Colon (tissue), 2 donors: ENCODE results near the gene GRID2.

Experiments
- FAIRE-seq: peaks from 2 replicates; lab custom pipeline; 2012; peaks lifted over from hg19 to GRCh38; lab: Jason Lieb, UNC
- donor health status: control.
- donor health status: control.

The GRID2 gene

GRCh38 chr4:92733231-92733630 is 429.5 kb downstream of the GRID2 start:
- no peak for FAIRE-seq

DNA sequence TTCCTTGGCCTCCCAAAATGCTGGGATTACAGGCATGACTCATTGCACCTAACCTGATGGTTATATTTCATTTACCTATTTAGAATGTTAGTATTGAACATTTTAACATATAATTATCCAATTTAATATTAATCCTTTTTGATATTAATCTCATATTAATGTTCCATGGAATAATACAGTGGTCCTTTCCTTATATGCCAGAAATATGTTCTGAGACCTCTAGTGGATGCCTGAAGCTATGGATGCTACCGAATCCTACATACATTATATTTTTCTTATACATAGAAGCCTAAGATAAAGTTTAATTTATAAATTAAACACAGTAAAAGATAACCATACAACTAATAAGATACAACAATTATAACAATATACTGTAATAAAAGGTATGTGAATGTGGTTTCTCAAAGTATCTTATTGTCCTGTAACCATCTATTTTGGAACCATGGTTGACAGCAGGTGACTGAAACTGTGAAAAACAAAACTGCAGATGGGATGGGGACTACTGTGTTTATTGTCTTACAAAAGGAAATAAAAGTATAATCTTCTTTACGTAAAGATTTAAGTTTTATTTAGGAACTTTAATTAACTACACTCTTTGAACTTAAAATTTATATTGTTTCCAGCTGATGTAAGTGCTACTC is 431.4 kb downstream of the GRID2 start:
- FAIRE-seq = no peak

- FAIRE-seq = no peak
These were observed 456.7 kb downstream of the GRID2 start for GRCh38 chr4:92760433-92760832.

DNA sequence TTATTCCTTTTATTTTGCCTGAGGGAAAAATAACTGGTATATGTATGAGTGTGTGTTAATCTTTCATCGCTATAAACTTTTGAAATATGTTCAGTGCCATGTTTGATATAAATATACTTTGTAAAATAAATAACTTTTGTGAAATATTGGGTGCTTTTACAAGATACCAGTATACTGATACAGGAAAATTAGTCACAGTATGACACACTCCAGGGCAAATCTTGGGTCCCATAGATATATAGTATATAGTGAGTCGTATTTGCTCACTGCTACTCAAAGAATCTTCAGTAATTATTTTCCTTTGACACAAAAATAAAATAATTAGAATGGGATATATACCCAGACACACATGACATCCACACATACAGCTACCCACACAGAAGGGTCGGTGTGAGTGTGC is 472.3 kb downstream of the GRID2 start:
- no peak for FAIRE-seq

- no peak for FAIRE-seq
These were observed 486.0 kb downstream of the GRID2 start for GRCh38 chr4:92789741-92790140.

DNA sequence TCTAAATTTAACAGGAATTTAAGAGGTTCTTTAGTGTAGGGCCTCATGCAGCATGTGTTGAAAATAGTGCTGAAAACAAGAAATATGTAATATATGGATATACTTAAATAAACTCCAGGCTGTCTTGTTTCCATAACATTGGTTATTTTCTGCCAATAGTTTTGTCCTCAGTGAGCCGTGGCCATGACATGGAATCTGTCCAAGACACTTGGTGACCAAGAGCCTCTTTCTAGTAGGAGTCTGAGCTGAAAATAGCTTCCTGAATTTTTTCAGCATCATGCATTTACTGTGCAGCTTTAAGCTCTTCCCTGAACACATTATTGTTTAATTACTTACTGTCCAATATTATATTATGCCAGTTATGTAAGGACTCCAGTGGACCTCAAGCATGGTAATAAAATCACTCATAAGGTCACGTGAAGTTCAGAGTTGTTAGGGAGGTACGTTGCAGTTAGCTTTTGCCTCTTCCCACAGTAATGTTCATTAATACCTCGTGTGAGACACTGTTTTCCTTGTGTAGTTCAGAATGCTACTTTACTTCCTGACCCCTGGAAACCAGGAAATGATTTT is 488.2 kb downstream of the GRID2 start:
- FAIRE-seq = no peak

DNA sequence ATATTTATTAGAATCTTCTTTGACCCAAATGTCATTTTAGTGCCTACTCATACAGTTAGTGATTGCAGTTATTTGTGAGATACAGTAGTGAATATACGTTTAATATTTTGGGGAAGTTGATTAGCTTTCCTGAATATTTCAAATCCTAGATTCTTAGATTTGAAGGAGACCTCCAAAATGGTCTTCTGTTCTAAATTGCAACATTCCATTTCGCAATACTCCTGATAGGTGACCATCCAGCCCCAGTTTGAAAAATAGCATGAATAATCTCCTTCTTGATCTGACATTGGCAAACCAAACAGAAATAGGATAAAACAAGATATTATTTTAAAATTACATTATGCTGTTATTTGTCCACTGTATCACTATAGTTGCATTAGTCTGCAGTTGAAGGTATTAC is 505.6 kb downstream of the GRID2 start:
- no peak for FAIRE-seq

GRCh38 chr4:92812652-92813051 is 508.9 kb downstream of the GRID2 start:
- FAIRE-seq = no peak

GRCh38 chr4:92814677-92815076 is 510.9 kb downstream of the GRID2 start:
- FAIRE-seq = no peak

- FAIRE-seq = no peak
These were observed 521.5 kb downstream of the GRID2 start for GRCh38 chr4:92825256-92825655.

GRCh38 chr4:92825791-92826190 is 522.0 kb downstream of the GRID2 start:
- FAIRE-seq = no peak

- no peak for FAIRE-seq
These were observed 527.0 kb downstream of the GRID2 start for GRCh38 chr4:92830771-92831170.

GRCh38 chr4:92840880-92841279 is 537.1 kb downstream of the GRID2 start:
- no peak for FAIRE-seq

DNA sequence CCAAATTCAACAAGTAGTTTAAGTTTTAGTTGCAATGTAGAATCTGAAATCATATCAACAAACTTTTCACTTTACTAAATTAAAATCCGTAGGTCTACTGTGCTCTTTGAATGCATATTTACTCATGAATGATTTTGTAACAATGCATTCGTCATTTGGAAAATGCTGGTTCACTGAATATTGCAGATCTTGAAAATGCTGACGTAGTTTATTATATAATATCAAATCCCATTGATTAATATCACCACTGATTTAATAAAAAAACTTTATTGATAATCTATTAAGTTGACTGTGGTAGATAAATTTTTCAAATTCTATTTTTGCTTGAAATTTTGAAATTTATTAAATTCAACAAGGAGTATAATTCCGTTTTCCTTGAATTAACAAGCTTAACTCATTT is 540.0 kb downstream of the GRID2 start:
- no peak for FAIRE-seq

DNA sequence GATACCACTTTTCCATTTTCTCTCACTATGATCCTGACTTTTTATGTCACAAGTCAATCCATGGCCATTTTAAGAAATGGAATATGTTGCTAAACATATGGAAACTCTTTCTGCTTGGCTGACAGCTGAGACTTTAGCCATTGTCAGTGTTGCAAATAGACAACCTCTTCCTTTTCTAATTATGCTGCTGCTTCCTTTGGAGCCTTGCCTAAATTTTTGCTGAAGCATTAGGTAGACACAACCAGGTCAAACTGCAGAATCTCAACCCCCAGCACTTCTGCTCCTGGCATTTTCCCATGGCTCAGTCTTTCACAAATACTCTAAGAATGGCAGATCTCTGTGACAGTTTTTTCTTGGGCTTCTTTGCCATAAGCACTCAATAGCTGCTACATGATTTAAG is 543.3 kb downstream of the GRID2 start:
- no peak for FAIRE-seq

DNA sequence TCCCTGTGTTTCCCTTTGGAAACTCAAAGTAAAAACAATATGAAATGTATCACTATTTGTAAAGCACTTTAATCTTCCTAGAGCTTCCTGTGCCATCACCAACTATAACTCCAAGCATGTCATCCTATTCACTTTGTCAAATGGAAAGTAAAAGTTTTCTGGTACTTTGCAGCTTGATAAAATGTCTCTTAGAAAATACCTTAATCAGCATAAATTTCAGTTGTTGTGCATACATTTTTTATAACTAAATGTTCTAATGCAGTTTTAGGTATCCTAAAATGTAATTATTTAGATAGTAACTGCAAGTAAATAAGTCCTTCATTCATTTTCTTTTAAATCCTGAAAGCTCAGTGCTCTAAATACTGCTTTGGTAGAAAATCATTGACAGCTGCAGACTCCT is 558.7 kb downstream of the GRID2 start:
- no peak for FAIRE-seq

- FAIRE-seq = no peak
These were observed 560.3 kb downstream of the GRID2 start for GRCh38 chr4:92864096-92864495.

- FAIRE-seq = no peak
These were observed 568.8 kb downstream of the GRID2 start for GRCh38 chr4:92872604-92873003.

DNA sequence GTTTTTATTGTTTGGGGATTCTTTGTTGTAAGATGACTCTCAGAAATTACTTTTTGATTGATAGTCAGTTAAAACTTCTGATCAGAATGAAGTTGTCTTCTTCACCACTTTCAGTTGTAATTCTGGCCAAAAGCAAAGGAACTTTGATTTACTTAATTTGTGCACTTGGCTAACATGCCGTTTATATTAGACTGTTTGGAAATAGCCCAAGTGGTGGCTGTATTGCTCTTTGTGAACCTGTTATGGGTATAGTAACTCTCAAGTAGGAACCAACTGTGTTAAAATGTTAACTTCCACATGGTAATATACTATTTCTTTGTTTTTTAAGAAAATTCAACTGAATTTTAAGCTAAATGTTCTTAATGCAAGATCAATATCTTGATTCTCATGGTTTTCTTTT is 581.9 kb downstream of the GRID2 start:
- FAIRE-seq = no peak

DNA sequence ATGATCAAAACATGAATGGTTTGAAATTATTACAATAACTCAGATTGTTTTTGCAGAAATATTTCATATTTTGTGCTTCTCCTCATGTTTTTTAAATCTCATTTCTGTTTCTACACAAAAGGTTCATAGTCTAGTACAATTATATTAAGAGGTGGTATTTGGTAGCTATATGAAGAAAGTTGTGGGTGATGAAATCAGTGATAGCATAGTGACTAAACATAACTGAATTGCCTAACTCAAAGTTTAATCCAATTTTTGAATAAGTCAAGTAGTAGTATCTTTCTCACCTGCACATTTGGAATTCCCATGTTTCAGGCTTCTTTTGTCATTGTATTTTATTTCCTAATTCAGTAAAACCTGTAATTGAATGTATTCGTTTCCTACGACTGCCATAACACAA is 648.7 kb downstream of the GRID2 start:
- no peak for FAIRE-seq

- no peak for FAIRE-seq
These were observed 649.1 kb downstream of the GRID2 start for GRCh38 chr4:92952897-92953296.

DNA sequence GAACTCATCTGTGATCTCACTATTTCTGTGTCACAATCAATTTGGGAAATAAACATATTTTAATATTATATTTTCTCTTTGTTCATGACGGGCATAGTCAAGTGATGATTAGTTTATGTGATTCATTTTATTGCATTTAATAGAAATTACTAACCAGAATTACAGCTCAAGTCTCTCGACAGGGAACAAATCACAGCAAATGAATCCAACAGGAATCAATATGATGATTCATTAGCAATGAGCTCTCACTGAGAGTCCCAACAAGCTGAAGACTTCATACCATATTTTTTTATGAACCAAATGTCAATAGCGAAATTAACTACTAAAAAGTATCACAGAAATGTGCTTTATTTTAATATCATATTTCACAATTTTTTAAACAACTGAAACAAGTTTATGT is 649.7 kb downstream of the GRID2 start:
- FAIRE-seq = no peak

DNA sequence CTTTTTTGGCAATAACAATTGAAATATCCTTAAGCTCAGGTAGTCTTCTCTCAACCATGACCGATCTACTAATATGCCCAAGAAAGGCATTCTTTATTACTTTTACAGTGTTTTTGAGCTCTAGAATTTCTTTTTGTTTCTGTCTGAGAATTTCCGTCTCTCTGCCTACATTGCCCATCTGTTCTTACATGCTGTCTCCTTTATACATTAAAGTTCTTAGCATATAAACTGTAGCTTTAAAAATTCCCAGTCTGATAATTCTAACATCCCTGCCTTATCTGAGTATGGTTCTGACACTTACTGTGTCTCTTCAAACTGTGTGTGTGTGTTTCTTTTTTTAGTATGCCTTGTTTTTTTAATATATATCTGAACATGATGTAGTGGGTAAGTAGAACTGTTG is 658.1 kb downstream of the GRID2 start:
- no peak for FAIRE-seq

- no peak for FAIRE-seq
These were observed 659.1 kb downstream of the GRID2 start for GRCh38 chr4:92962831-92963230.

GRCh38 chr4:92968556-92968955 is 664.8 kb downstream of the GRID2 start:
- FAIRE-seq = no peak
